Neuronal stem cell (in vitro differentiated cells): ENCODE measurements around the gene IFNA4.
"Not testable (repeated sequence)": the region's sequence is repeated elsewhere in the genome, so short reads cannot be mapped to it uniquely, and the experiment has no call there.

Source experiments
- DNase-seq: peaks from one replicate; pipeline ENCODE4 v3.0.0-alpha.2; 2013; ENCODE audit warnings: low spot score
- H2AFZ ChIP-seq: one replicate; pipeline ENCODE4 v1.6.1; 2013; ENCODE audit warnings: mild to moderate bottlenecking, low read length, inconsistent platforms
- H2AK5ac ChIP-seq: 2 replicates; pipeline ENCODE4 v1.6.1; 2013; ENCODE audit warnings: low read depth, mild to moderate bottlenecking, inconsistent platforms, low read length, moderate library complexity, mixed read lengths
- H2BK120ac ChIP-seq: 2 replicates; pipeline ENCODE4 v1.6.1; 2013; ENCODE audit warnings: low read depth, mild to moderate bottlenecking, inconsistent platforms, low read length, moderate library complexity, mixed read lengths
- H2BK12ac ChIP-seq: one replicate; pipeline ENCODE4 v1.6.1; 2013; ENCODE audit warnings: low read length, inconsistent platforms
- H2BK15ac ChIP-seq: 2 replicates; pipeline ENCODE4 v1.6.1; 2013; ENCODE audit warnings: mild to moderate bottlenecking, low read length, inconsistent platforms, mixed read lengths
- H2BK5ac ChIP-seq: one replicate; pipeline ENCODE4 v1.6.1; 2013; ENCODE audit warnings: inconsistent platforms, mild to moderate bottlenecking, low read length, moderate library complexity
- H3K14ac ChIP-seq: one replicate; pipeline ENCODE4 v1.6.1; 2013; ENCODE audit warnings: low read length, inconsistent platforms
- H3K18ac ChIP-seq: 2 replicates; pipeline ENCODE4 v1.6.1; 2013; ENCODE audit warnings: low read length, inconsistent platforms
- H3K23ac ChIP-seq: 2 replicates; pipeline ENCODE4 v1.6.1; 2013; ENCODE audit warnings: low read depth, mild to moderate bottlenecking, mixed read lengths, low read length, inconsistent platforms; ENCODE audit not compliant: poor library complexity
- H3K27ac ChIP-seq: replicated peaks from 3 replicates; pipeline ENCODE4 v1.5.1; 2013; ENCODE audit warnings: low read length, inconsistent platforms
- H3K27me3 ChIP-seq, 3 experiments: 2 replicates each; pipeline ENCODE4 v1.6.1; 2013; ENCODE audit warnings: low read length in 3 of 3, mild to moderate bottlenecking in 2 of 3, inconsistent platforms in 1 of 3, low read depth in 1 of 3, mixed read lengths in 1 of 3, moderate library complexity in 1 of 3; ENCODE audit not compliant: control insufficient read depth in 3 of 3, insufficient read depth in 3 of 3
- H3K36me3 ChIP-seq, 2 donors: replicated peaks in 1 of 2; 2 replicates each; pipeline ENCODE4 v1.6.1; 2013; ENCODE audit warnings: low read length in 2 of 2; ENCODE audit not compliant: control insufficient read depth in 2 of 2, insufficient read depth in 2 of 2
- H3K4ac ChIP-seq: 2 replicates; pipeline ENCODE4 v1.6.1; 2013; ENCODE audit warnings: inconsistent platforms, mild to moderate bottlenecking, low read length, moderate library complexity
- H3K4me1 ChIP-seq, 2 donors: 1 replicate in 1 of 2; 2 replicates in 1 of 2; pipeline ENCODE4 v1.6.1; 2013; ENCODE audit warnings: low read length in 2 of 2, low read depth in 1 of 2; ENCODE audit not compliant: control insufficient read depth in 2 of 2, insufficient read depth in 1 of 2
- H3K4me2 ChIP-seq: one replicate; pipeline ENCODE4 v1.6.1; 2013; ENCODE audit warnings: mild to moderate bottlenecking, low read length, inconsistent platforms; ENCODE audit not compliant: insufficient read depth, poor library complexity, severe bottlenecking
- H3K4me3 ChIP-seq, 2 donors: 2 replicates each; pipeline ENCODE4 v1.5.1; 2013; ENCODE audit warnings: low read length in 2 of 2, mild to moderate bottlenecking in 2 of 2, inconsistent platforms in 1 of 2, moderate library complexity in 1 of 2
- H3K79me1 ChIP-seq: one replicate; pipeline ENCODE4 v1.6.1; 2013; ENCODE audit warnings: low read depth, mild to moderate bottlenecking, inconsistent platforms, low read length, moderate library complexity
- H3K9ac ChIP-seq: one replicate; pipeline ENCODE4 v1.6.1; 2013; ENCODE audit warnings: mild to moderate bottlenecking, low read depth, low read length, inconsistent platforms; ENCODE audit not compliant: poor library complexity
- H3K9me3 ChIP-seq, 2 donors: replicated peaks in 1 of 2; 2 replicates each; pipeline versions ENCODE3 to v1.6.1; 2013; ENCODE audit warnings: low read length in 2 of 2, mild to moderate bottlenecking in 2 of 2, inconsistent platforms in 1 of 2, low read depth in 1 of 2, mixed read lengths in 1 of 2, moderate library complexity in 1 of 2; ENCODE audit not compliant: control insufficient read depth in 2 of 2, insufficient read depth in 1 of 2
- H4K8ac ChIP-seq: one replicate; pipeline ENCODE4 v1.6.1; 2013; ENCODE audit warnings: low read depth, mild to moderate bottlenecking, inconsistent platforms, low read length, moderate library complexity
- H4K91ac ChIP-seq: one replicate; pipeline ENCODE4 v1.6.1; 2013; ENCODE audit warnings: low read length, low read depth, mild to moderate bottlenecking, inconsistent platforms; ENCODE audit not compliant: poor library complexity
- WGBS, 2 donors: extraction: QIAGEN DNeasy Blood & Tissue Kit; methylation state at CpG; one replicate each; pipeline ENCODE4 v1.1.7; 2013; ENCODE audit warnings: missing lambda C conversion rate in 2 of 2, mixed read lengths in 1 of 2; ENCODE audit not compliant: insufficient read length in 2 of 2, insufficient replicate concordance in 1 of 2; ENCODE audit errors: extremely low coverage in 2 of 2; 5-methylcytosine and 5-hydroxymethylcytosine counted together

Gene IFNA4

DNA sequence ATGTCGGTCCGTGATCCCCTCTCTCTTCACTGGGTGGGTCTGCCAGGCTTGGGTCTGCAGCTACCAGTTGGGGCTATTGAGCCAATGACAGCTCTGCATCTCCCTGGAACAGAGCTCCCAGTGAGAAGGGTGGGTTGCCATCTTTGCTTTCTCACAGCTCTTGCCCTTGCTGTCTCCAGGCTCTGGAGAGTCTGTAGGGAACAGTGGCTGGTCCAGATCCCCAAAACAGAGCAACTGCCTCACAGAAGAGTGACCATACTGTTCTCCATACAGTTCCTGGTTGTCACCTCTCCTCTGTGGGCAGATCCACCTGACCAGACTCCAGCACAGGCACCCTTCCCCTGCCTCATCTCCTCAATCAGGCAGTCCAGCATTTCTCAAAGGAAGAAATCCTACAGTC lies 45.9 kb upstream of the IFNA4 start:
- no peaks in the 10 kb centered on the region for H3K9me3 ChIP-seq
- no peak overlapping the region for H3K27ac ChIP-seq
- H3K27me3 ChIP-seq = no peaks in the 10 kb centered on the region
- no peak overlapping the region for H4K8ac ChIP-seq
- H2BK15ac ChIP-seq = no peak overlapping the region
- H3K9ac ChIP-seq = no peak overlapping the region
- no peak overlapping the region for H3K14ac ChIP-seq
- no peak overlapping the region for H2AFZ ChIP-seq
- no peak overlapping the region for H3K23ac ChIP-seq
- H3K4ac ChIP-seq = no peak overlapping the region
- no peak overlapping the region for H3K4me2 ChIP-seq
- H4K91ac ChIP-seq = no peak overlapping the region
- DNase-seq = no peak
- whole genome bisulfite sequencing, 2 donors = no CpG with 5 or more reads among the region's 2 CpGs
- no peaks in the 10 kb centered on the region for H3K4me1 ChIP-seq
- H2BK5ac ChIP-seq = no peak overlapping the region
- H3K36me3 ChIP-seq = no peaks in the 10 kb centered on the region
- no peak overlapping the region for H2AK5ac ChIP-seq
- H2BK120ac ChIP-seq = no peak overlapping the region
- no peak overlapping the region for H3K4me3 ChIP-seq
- no peak overlapping the region for H3K18ac ChIP-seq
- no peaks in the 10 kb centered on the region for H3K79me1 ChIP-seq
- H2BK12ac ChIP-seq = no peak overlapping the region

- Histone ChIP-seq H3K4me1 (no peaks in the 10 kb centered on the region), H3K27me3 (no peaks in the 10 kb centered on the region), H2BK120ac (no peak within 1 kb of the TSS), H4K8ac (no peak within 1 kb of the TSS), H3K79me1 (no peaks in the 10 kb centered on the region), H3K9me3 (no peaks in the 10 kb centered on the region), H2AFZ (no peak within 1 kb of the TSS), H3K27ac (no peak within 1 kb of the TSS), H3K18ac (no peak within 1 kb of the TSS), H3K4ac (no peak within 1 kb of the TSS), H2AK5ac (no peak within 1 kb of the TSS), H3K14ac (no peak within 1 kb of the TSS), H3K9ac (no peak within 1 kb of the TSS), H3K4me2 (no peak within 1 kb of the TSS), H3K23ac (no peak within 1 kb of the TSS), H3K36me3 (no peaks in the 10 kb centered on the region), H4K91ac (no peak within 1 kb of the TSS), H2BK15ac (no peak within 1 kb of the TSS), H2BK12ac (no peak within 1 kb of the TSS), H3K4me3 (no peak within 1 kb of the TSS), H2BK5ac (no peak within 1 kb of the TSS)
- no CpG with 5 or more reads among the region's 2 CpGs for WGBS, 2 donors
- no peak for DNase-seq
Observed at GRCh38 chr9:21228122-21228521, 40.7 kb upstream of the IFNA4 start, which contains the start of gene IFNA17. IFNA17 (minus strand) TSS chr9:21228222; CDS start chr9:21228173, 49 bp downstream.

- not testable (repeated sequence) for H3K14ac ChIP-seq, H2AFZ ChIP-seq, H3K4me3 ChIP-seq, H3K27me3 ChIP-seq, H2BK5ac ChIP-seq, H2AK5ac ChIP-seq, H3K18ac ChIP-seq, H4K91ac ChIP-seq, H3K4me2 ChIP-seq, H3K23ac ChIP-seq, DNase-seq, H3K9me3 ChIP-seq, H2BK120ac ChIP-seq, H2BK15ac ChIP-seq, H3K4ac ChIP-seq, H3K4me1 ChIP-seq, H4K8ac ChIP-seq, H3K27ac ChIP-seq, H3K79me1 ChIP-seq, H2BK12ac ChIP-seq, H3K36me3 ChIP-seq, H3K9ac ChIP-seq
- no CpG with 5 or more reads among the region's 1 CpG for WGBS, 2 donors
Observed at GRCh38 chr9:21217211-21217610, 29.8 kb upstream of the IFNA4 start, which contains the start of gene IFNA16. IFNA16 (minus strand) TSS chr9:21217311; CDS start chr9:21217305, 6 bp downstream.

- H3K9me3 ChIP-seq, H2BK5ac ChIP-seq, H3K14ac ChIP-seq, H3K4me3 ChIP-seq, H3K27ac ChIP-seq, H3K36me3 ChIP-seq, H3K23ac ChIP-seq, H3K18ac ChIP-seq, H2AFZ ChIP-seq, H2BK120ac ChIP-seq, H4K91ac ChIP-seq, H4K8ac ChIP-seq, DNase-seq, H2BK15ac ChIP-seq, H3K4ac ChIP-seq, H3K9ac ChIP-seq, H3K79me1 ChIP-seq, H3K4me1 ChIP-seq, H2BK12ac ChIP-seq, H2AK5ac ChIP-seq, H3K27me3 ChIP-seq, H3K4me2 ChIP-seq: not testable (repeated sequence)
- no CpG with 5 or more reads among the region's 5 CpGs for WGBS, 2 donors
Observed at GRCh38 chr9:21213411-21214326, 26.3 kb upstream of the IFNA4 start.
